Caco-2 (cell line): ENCODE measurements around the gene PPIH. TPM values are rescaled to one million over a fixed set of nuclear protein-coding genes. Genes with fewer than 3 reads are reported as not detected.
"Not testable (repeated sequence)": the region's sequence is repeated elsewhere in the genome, so short reads cannot be mapped to it uniquely, and the experiment has no call there.

Experiments used
- BruUV-seq: library from RNA; stranded (reverse); fragments of 400-500 nt; replicated peaks from 2 replicates; lab custom pipeline; 2021; lab: Mats Ljungman, UMichigan
- CTCF ChIA-PET: fragments of 300-600 bp; sonication (Branson Sonifier 250); formaldehyde crosslinking; loops from one replicate; lab custom pipeline; 2022; ENCODE audit warnings: antibody characterized with exemption; lab: Charles Lee
- POLR2A ChIA-PET: fragments of 300-600 bp; sonication (Branson Sonifier 250); formaldehyde crosslinking; loops from one replicate; lab custom pipeline; 2022; ENCODE audit warnings: antibody characterized with exemption; lab: Charles Lee
- DNase-seq, 2 experiments: peaks; one replicate each; pipeline versions ENCODE4 v3.0.0 to v3.0.0-alpha.2; 2020 to 2022
- H3K27me3 ChIP-seq: replicated peaks from 2 replicates; pipeline ENCODE4 v1.6.0; 2011; ENCODE audit warnings: low read length; ENCODE audit not compliant: control insufficient read depth, insufficient read depth
- H3K36me3 ChIP-seq: 2 replicates; pipeline ENCODE4 v1.5.1; 2011; ENCODE audit warnings: low read length; ENCODE audit not compliant: control insufficient read depth, insufficient read depth
- H3K4me1 ChIP-seq: fragments of 250-450 bp; sonication (Bioruptor Pico); 2 replicates; pipeline ENCODE4 v1.5.1; 2020; ENCODE audit warnings: mild to moderate bottlenecking
- H3K4me3 ChIP-seq: 2 replicates; pipeline ENCODE4 v1.5.1; 2011; ENCODE audit warnings: low read depth, mild to moderate bottlenecking, control low read depth, low read length
- H3K9me3 ChIP-seq: fragments of 250-450 bp; sonication (Bioruptor Pico); 2 replicates; pipeline ENCODE4 v1.5.1; 2020; ENCODE audit warnings: mild to moderate bottlenecking, moderate library complexity
- H3K27ac Mint-ChIP-seq: one replicate; pipeline ENCODE4 v1.8.0; 2022; ENCODE audit warnings: mixed read lengths; ENCODE audit not compliant: unreplicated experiment
- H3K27me3 Mint-ChIP-seq: one replicate; pipeline ENCODE4 v1.8.0; 2022; ENCODE audit warnings: mixed read lengths; ENCODE audit not compliant: insufficient read depth, unreplicated experiment
- H3K36me3 Mint-ChIP-seq: one replicate; pipeline ENCODE4 v1.8.0; 2022; ENCODE audit warnings: mild to moderate bottlenecking, mixed read lengths; ENCODE audit not compliant: insufficient read depth, unreplicated experiment
- H3K4me1 Mint-ChIP-seq: one replicate; pipeline ENCODE4 v1.8.0; 2022; ENCODE audit warnings: low read depth, mixed read lengths; ENCODE audit not compliant: unreplicated experiment
- H3K4me3 Mint-ChIP-seq: one replicate; pipeline ENCODE4 v1.8.0; 2022; ENCODE audit warnings: mild to moderate bottlenecking, moderate library complexity, mixed read lengths; ENCODE audit not compliant: unreplicated experiment
- H3K9me3 Mint-ChIP-seq: one replicate; pipeline ENCODE4 v1.8.0; 2022; ENCODE audit warnings: mixed read lengths; ENCODE audit not compliant: unreplicated experiment
- intact Hi-C: fragments of 100-400 bp; cut with micrococcal nuclease; formaldehyde crosslinking; loops from one replicate; pipeline ENCODE4 v1.10.0; 2022; ENCODE audit not compliant: unreplicated experiment
- total RNA-seq: library from RNA; stranded (reverse); gene quantifications from 2 replicates; pipeline ENCODE4 v1.2.3, GENCODE V29; 2022
- TF ChIP-seq, protein P1 (sequence below), 2 experiments: fragments of 200-600 bp in 1 of 2; IDR thresholded peaks; 1 replicate in 1 of 2; 2 replicates in 1 of 2; pipeline versions ENCODE4 v1.5.1 to v1.8.0; 2011 to 2022; ENCODE audit warnings: antibody characterized with exemption in 1 of 2, control low read depth in 1 of 2, inconsistent platforms in 1 of 2, low read depth in 1 of 2, low read length in 1 of 2, mild to moderate bottlenecking in 1 of 2, moderate library complexity in 1 of 2; ENCODE audit not compliant: insufficient read depth in 1 of 2, severe bottlenecking in 1 of 2, unreplicated experiment in 1 of 2

Gene PPIH
- total RNA-seq, 1 experiment from 2014 or later, result 54.7 TPM

DNA sequence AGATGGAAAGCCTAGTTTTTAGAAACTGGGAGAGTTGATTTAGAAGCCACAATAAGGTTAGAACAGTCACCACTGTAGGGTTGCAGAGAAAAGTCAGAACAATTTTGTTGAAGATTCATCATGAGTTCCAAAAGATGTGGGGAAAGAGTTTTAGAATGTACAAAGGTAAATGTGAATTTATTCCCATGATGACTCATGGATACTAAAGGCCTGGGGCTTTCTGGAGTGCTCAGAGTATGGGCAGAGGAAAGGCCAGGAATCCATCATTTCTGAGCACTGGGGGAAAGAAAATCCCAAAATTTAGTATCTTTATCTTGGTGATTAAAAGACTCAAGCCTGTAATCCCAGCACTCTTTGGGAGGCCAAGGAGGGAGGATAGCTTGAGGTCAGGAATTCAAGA, 41.8 kb downstream of the PPIH start:
- DNase-seq, result no peak
- H3K36me3 Mint-ChIP-seq, result peaks cover 95% of the 10 kb centered on the region
- Histone ChIP-seq H3K36me3 (peaks cover 3% of the 10 kb centered on the region; the same call in 1 of the 2 replicates), H3K4me3 (no peak overlapping the region), H3K27me3 (no peaks in the 10 kb centered on the region), H3K9me3 (no peaks in the 10 kb centered on the region), H3K4me1 (no peaks in the 10 kb centered on the region)
- ChIA-PET POLR2A (no interaction called here), CTCF (no interaction called here)
- BruUV-seq, result no TSS peak
- H3K4me3 Mint-ChIP-seq, result no peak overlapping the region
- H3K27ac Mint-ChIP-seq, result peak overlapping the region; percentile 25
- peaks cover 7% of the 10 kb centered on the region for H3K4me1 Mint-ChIP-seq
- H3K9me3 Mint-ChIP-seq, result no peaks in the 10 kb centered on the region
- intact Hi-C loops, result no loop called here
- no peaks in the 10 kb centered on the region for H3K27me3 Mint-ChIP-seq
- TF ChIP-seq, protein P1, sequence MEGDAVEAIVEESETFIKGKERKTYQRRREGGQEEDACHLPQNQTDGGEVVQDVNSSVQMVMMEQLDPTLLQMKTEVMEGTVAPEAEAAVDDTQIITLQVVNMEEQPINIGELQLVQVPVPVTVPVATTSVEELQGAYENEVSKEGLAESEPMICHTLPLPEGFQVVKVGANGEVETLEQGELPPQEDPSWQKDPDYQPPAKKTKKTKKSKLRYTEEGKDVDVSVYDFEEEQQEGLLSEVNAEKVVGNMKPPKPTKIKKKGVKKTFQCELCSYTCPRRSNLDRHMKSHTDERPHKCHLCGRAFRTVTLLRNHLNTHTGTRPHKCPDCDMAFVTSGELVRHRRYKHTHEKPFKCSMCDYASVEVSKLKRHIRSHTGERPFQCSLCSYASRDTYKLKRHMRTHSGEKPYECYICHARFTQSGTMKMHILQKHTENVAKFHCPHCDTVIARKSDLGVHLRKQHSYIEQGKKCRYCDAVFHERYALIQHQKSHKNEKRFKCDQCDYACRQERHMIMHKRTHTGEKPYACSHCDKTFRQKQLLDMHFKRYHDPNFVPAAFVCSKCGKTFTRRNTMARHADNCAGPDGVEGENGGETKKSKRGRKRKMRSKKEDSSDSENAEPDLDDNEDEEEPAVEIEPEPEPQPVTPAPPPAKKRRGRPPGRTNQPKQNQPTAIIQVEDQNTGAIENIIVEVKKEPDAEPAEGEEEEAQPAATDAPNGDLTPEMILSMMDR (IDR thresholded peaks at IDR 0.05; ENCODE audit: insufficient read depth in 1 of 2, low read depth in 1 of 2, low read length in 1 of 2, severe bottlenecking in 1 of 2, unreplicated experiment in 1 of 2), result no peak

DNA sequence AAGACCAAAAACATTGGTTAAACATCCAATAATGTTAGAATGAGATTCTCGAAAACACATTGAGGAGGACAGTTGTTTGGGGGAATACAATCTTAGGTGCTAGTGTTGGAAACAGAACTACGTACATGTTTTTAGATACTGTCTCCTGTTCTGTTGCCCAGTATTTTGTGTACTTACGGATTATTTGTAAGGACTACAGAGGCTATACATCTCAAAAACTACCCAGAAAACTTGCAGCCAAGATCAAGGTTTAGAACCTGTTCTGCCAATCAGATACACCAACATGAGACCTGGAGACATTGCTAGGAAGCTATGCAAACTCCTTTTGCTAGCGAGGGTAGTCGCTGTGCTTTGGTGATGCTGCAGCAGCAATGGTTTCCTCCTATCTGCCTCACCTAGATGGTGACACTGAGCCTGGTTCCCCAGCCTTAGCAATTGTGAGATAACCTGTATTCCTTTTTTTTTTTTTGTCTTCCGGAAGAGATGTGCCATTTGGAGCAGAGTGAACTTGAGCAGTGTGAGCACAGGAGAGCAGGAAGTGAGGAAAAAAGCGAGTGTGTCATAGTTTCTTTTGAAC, 45.8 kb downstream of the PPIH start:
- no peak for DNase-seq
- Mint-ChIP-seq H3K4me1 (no peaks in the 10 kb centered on the region), H3K27me3 (no peaks in the 10 kb centered on the region), H3K36me3 (peaks cover 79% of the 10 kb centered on the region), H3K27ac (no peak overlapping the region), H3K4me3 (peak overlapping the region; percentile 7), H3K9me3 (no peaks in the 10 kb centered on the region)
- TF ChIP-seq, protein P1 (IDR thresholded peaks at IDR 0.05; ENCODE audit: insufficient read depth in 1 of 2, low read depth in 1 of 2, low read length in 1 of 2, severe bottlenecking in 1 of 2, unreplicated experiment in 1 of 2), result no peak
- intact Hi-C loops, result no loop called here
- CTCF ChIA-PET, result no interaction called here
- Histone ChIP-seq H3K4me3 (no peak overlapping the region), H3K36me3 (peaks cover 3% of the 10 kb centered on the region; the same call in 1 of the 2 replicates), H3K27me3 (no peaks in the 10 kb centered on the region), H3K9me3 (no peaks in the 10 kb centered on the region), H3K4me1 (no peaks in the 10 kb centered on the region)
- POLR2A ChIA-PET, result no interaction called here
- no TSS peak for BruUV-seq

DNA sequence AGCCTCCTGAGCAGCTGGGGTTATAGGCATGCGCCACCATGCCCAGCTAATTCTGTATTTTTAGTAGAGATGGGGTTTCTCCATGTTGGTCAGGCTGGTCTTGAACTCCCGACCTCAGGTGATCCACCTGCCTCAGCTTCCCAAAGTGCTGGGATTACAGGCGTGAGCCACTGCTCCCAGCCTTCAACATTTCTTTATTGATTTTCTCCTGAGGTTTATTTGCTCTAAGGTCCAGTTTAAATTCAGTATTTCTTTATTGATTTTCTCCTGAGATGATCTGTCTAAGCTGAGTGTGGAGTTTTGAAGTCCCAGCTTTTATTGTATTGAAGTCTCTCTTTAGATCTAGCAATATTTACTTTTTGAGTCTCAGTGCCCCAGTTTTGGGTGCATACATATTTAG, 54.6 kb downstream of the PPIH start:
- H3K4me3 ChIP-seq, intact Hi-C loops, H3K4me1 ChIP-seq, H3K4me1 Mint-ChIP-seq, H3K4me3 Mint-ChIP-seq, CTCF ChIA-PET, H3K9me3 Mint-ChIP-seq, H3K27ac Mint-ChIP-seq, BruUV-seq, H3K27me3 ChIP-seq, H3K27me3 Mint-ChIP-seq, H3K9me3 ChIP-seq, DNase-seq, POLR2A ChIA-PET, H3K36me3 ChIP-seq: not testable (repeated sequence)
- H3K36me3 Mint-ChIP-seq, result peaks cover 56% of the 10 kb centered on the region
